HL-60/S4 treated with retinoic acid at 250 ng/mL for 4 days and 3 days (cell line): ENCODE data around the gene MLPH.

Source experiments
- in situ Hi-C: fragments of 300-500 bp; cut with MboI; formaldehyde crosslinking; loops from 2 replicates; pipeline ENCODE4 v1.7.0; 2022; ENCODE audit warnings: low sequenced_read_pairs

Gene MLPH

DNA sequence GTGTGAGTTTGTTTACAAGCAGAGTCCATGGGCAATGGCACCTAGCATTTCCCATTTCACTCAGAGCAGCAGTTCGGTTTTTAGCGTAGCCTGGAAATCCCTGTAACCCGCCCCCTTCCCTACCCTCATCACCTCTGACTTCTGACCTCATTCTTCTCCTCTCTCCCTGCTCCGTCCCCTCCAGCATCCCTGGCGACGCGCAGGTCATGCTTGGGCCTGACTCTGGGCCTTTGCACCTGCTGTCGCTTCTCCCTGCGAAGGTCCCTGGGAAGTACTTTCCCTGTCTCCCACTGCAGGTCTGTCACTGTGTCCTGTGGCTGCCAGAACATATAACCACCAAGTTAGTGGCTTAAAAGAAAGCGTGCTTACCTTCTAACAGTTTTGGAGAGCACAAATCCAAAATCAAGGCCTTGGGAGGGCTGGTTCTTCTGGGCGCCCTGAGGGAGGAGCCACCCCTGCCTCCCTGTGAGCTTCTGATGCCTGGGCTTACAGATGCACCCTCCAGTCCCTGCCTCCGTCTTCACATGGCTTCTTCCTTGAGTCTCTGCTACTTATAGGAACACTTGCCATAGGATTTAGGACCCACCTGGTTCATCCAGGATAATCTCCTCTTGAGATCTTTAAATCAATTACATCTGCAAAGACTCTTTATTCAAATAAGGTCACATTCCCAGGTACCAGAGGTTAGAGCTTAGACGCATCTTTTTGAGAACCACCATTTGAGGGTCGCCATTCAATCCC, 111.6 kb downstream of the MLPH start:
- in situ Hi-C loops = no loop called here

DNA sequence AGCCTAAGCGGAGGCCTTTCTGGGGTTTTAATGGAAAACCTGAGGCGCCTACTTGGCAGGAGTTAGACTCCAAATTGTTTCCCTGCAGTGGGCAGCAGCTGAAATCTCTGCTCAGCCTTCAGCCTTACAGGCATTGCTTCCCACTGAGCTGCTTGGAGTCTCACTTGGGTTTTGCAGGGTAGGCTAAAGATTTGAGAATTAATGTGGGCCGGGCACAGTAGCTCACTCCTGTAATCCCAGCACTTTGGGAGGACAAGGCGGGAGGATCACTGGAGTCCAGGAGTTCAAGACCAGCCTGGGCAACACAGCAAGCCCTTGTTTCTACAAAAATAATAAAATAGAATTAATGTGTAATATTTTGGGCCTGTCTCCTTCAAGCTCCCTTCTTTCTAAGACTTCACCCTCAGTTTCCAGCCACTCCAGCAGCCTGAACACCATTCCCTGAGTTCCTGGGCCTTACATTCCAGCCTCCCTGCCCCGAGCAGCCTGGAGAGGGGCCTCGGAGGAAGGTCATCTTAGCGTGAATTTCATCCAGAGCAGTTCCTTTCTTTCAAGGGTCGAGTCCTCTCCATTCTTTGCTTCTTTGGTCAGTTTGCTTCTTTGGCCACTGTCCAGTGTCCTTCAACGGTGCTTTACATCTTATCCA, 112.5 kb downstream of the MLPH start:
- in situ Hi-C loops = no loop called here

DNA sequence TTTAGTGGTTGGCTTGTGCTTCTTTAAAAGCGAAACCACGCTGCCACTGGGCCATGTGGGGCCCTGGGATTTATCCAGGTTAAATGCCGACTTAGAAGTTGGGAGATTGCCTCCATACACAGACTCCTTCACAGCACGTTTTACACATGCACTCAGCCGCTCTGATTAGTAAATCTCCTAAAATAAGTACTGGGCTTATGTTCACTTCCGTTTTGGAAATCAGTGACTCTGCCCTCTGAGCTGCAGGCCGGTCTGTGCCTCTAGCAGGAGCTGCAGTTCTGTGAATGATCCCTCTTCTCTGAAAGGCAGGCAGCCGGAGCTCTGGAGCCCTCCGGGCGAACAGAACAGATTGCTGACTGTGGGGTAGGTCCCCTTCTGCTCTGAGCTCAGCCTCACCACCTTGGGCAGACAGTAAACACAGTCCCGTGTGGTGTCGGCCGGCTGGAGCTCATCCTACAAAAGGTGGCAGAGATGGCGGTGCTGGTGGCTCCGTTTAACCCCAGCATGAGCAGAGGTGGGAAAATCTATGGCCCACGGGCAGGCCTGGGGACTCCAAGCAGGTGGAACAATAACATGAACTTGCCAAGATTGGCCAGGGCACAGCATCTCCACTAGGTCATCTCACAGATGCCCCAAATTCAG, 113.3 kb downstream of the MLPH start:
- in situ Hi-C loops = no loop called here

DNA sequence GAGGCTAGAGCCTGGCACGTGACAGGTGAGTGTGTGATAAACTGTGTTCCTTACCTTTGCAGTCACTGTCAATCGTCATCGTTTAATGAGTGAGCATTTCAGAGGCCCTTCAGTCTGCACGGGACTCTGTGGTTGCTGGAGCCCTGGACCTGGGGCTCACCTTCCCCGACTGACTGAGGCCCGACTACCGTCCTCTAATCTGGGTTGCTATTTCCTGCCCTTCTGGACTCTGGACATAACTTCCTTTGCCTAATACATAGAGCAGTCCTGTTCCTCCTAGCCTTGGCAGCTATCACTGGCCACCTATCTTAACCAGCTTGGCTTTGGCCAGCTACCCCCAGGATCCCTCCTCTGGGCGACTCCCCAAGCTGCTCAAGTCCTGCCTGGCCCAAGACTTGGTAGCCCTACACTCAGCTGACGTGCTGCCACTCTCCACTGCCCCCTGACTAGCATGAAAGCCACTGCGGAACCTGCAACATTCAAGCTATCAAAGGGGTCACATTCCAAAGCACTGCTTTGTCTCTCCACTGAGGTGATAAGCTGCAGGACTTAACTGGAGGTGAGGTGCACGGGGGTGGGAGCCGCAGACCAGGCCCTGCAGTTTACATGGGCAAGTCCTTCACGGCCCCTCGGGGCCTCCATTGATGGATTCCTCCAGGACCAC, 114.5 kb downstream of the MLPH start:
- in situ Hi-C loops = no loop called here

- in situ Hi-C loops = no loop called here
These were observed 115.4 kb downstream of the MLPH start for GRCh38 chr2:237602409-237602808.

DNA sequence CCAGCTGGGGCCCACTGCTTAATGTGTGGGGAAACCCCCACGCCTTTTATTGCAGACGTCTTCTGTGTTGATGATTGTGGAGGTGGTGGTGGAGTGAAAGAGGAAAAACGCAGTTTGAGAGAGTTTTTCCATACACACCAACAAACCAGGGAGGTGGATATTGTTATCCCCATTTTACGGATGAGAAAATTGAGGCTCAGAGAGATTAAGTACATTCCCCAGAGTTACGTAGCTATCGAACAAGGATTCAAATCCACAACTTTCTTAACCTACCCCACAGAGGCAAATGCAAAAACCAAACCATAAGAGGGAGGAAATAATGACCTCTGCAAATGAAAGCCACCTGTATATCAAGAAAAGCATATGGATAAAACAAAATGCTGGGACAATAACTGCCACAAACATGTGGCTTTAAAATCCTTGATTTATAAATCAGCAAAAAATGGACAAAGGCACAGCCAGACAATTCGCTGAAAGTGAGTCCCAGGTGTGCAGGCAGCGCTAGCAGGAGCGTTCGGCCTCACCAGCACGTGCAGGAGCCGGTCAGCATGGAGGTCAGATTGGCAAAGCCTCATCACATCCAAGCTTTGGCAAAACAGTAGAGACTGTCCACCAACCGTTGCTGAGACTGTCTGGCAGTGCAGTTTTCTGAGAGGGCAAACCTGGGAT, 116.1 kb downstream of the MLPH start:
- in situ Hi-C loops = no loop called here

DNA sequence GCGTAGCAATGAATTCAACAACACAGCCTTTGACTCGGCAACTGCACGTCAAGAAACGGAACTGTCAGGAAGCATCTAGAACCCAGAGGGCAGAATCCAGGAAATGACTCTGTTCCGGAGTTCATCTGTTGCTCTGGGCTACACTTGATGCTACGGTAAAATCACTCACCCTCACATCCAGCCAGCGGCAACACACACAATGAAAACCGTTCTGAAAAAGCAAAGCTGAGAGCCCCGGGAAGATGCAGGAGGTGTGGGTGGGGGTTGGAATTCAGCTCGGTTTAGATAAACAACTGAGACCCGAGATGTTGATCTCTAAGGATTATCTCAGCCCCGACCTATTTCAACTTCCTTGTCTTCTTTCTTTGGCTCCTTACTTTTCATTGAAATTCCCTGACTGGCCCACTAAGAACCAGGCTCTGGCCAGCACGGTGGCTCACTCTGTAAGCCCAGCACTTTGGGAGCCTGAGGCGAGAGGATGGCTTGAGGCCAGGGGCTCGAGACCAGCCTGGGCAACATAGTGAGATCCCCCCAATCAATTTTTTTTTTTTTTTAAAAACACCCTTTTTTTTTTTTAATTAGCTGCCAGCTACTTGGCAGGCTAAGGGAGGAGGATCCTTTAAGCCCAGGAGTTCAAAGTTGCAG, 116.8 kb downstream of the MLPH start:
- in situ Hi-C loops = no loop called here

- in situ Hi-C loops = no loop called here
These were observed 117.3 kb downstream of the MLPH start for GRCh38 chr2:237604391-237604790.
